Activated CD4-positive, alpha-beta T cell treated with anti-CD3 and anti-CD28 coated beads for 36 hours (primary cell): ENCODE measurements around the gene CIAO2B. TPM values are rescaled to one million over a fixed set of nuclear protein-coding genes. Genes with fewer than 3 reads are reported as not detected.
"Not testable (repeated sequence)": the region's sequence is repeated elsewhere in the genome, so short reads cannot be mapped to it uniquely, and the experiment has no call there.

Source experiments
- ATAC-seq: fragments of 200-7000 bp; cut with Tn5 transposase; one replicate; pipeline ENCODE4 v1.10.0; 2021; ENCODE audit warnings: mild to moderate bottlenecking, moderate library complexity
- CTCF ChIA-PET: fragments of 350-600 bp; sonication (Branson Sonifier 250); formaldehyde crosslinking; loops from one replicate; lab custom pipeline; 2021; ENCODE audit warnings: antibody characterized with exemption; lab: Charles Lee
- POLR2A ChIA-PET: fragments of 350-600 bp; sonication (Branson Sonifier 250); formaldehyde crosslinking; loops from one replicate; lab custom pipeline; 2021; ENCODE audit warnings: antibody characterized with exemption, inconsistent platforms; lab: Charles Lee
- DNase-seq: peaks from one replicate; pipeline ENCODE4 v3.0.0-alpha.2; 2020
- H3K27ac Mint-ChIP-seq: one replicate; pipeline ENCODE4 v1.8.0; 2021; ENCODE audit warnings: mixed read lengths
- H3K27me3 Mint-ChIP-seq: one replicate; pipeline ENCODE4 v1.8.0; 2021; ENCODE audit warnings: mixed read lengths
- H3K36me3 Mint-ChIP-seq: one replicate; pipeline ENCODE4 v1.8.0; 2021; ENCODE audit warnings: low read depth, mixed read lengths
- H3K4me1 Mint-ChIP-seq: one replicate; pipeline ENCODE4 v1.8.0; 2021; ENCODE audit warnings: mixed read lengths
- H3K4me3 Mint-ChIP-seq: one replicate; pipeline ENCODE4 v1.8.0; 2021; ENCODE audit warnings: mild to moderate bottlenecking, moderate library complexity, mixed read lengths
- H3K9me3 Mint-ChIP-seq: one replicate; pipeline ENCODE4 v1.8.0; 2021; ENCODE audit warnings: low read depth, mixed read lengths
- intact Hi-C, 2 experiments: fragments of 100-400 bp; cut with DNase I in 1 of 2; cut with micrococcal nuclease in 1 of 2; formaldehyde crosslinking; loops; one replicate each; pipeline versions ENCODE4 v1.14.2 to v1.15.1; 2022 to 2024; cut with DNase I, micrococcal nuclease
- total RNA-seq, 2 experiments: library from RNA; stranded (reverse); gene quantifications; one replicate each; pipeline ENCODE4 v1.2.3, GENCODE V29; 2021

Gene CIAO2B
- total RNA-seq, 2 experiments from 2014 or later = 171 to 186 TPM

DNA sequence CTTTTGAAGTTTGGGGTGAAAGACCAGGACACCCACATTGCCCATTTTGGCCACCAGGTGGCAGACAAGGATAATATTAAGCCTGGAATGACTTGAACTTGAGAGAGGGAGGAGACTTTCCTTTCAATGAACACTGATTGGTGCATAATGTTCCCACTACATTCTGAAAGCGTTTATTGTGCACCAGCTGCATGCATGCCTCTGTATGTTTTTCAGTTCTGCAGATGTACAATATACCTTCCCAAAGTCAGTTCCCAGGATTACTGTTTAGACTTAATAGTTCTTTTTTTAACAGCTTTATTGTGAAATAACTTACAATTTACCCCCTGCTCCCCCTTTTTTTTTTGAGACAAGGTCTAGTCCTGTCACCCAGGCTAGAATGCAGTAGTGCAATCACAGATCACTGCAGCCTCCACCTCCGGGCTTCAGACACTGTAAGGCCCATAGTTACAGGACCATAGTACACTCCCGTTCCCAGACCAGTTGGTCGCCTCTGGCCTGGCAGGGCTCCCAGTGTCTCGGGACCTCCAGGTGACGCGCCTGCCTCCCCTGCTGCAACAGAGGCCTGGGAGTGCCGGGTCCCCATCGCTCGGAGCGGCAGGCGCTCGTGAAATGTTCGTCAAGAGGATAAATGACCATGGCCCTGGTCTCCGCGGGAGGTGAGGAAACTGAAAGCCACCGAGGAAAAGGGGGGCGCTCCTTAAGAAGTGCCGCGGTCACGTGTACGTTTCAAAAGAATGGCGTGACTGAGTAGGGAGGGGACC lies 13.3 kb upstream of the CIAO2B start:
- ChIA-PET POLR2A (interaction anchor here (0.6 kb wide), 1 partner anchor 212 kb away, joined by 4 read pairs; the partner anchor contains the start of genes FBXL8 and TRADD), CTCF (interaction anchor here (0.8 to 1.9 kb wide), 7 partner anchors 11 to 238 kb away, joined by 3 to 9 read pairs (median 4); no protein-coding TSS in a partner anchor)
- Mint-ChIP-seq H3K27me3 (peaks cover 29% of the 10 kb centered on the region), H3K4me3 (peak overlapping the region; percentile 67), H3K4me1 (peaks cover 22% of the 10 kb centered on the region), H3K9me3 (peaks cover 6% of the 10 kb centered on the region), H3K36me3 (peaks cover 8% of the 10 kb centered on the region), H3K27ac (no peak overlapping the region)
- ATAC-seq (peak; percentile 92), DNase-seq (peak; percentile 92)
- intact Hi-C loops = loop anchor here (1.0 to 5.0 kb wide), 5 partner anchors 13 to 520 kb away; partner anchors contain the start of genes CIAO2B (in 1 of the 2), FBXL8 (in 1 of the 2) and TRADD (in 1 of the 2)

DNA sequence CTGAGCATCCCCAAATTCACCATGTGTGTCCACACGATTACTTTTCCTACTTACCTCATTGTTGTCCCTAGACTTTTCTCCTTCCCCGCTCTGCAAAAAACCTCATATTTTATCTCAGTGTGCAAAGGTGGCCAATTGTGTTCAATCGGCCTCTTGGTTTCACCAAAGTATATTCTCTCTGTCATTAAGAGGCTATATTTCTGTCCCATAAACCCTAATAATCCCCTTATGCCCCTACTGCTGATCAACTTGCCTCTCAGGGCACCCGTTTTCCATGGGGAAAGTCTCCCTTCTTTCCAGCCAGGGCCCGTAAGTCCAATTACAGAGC lies 12.7 kb upstream of the CIAO2B start:
- ChIA-PET CTCF (interaction anchor here (0.8 to 1.9 kb wide), 7 partner anchors 12 to 238 kb away, joined by 3 to 9 read pairs (median 4); no protein-coding TSS in a partner anchor), POLR2A (interaction anchor here (0.6 kb wide), 1 partner anchor 213 kb away, joined by 4 read pairs; the partner anchor contains the start of genes FBXL8 and TRADD)
- Mint-ChIP-seq H3K4me1 (peaks cover 22% of the 10 kb centered on the region), H3K27me3 (peaks cover 27% of the 10 kb centered on the region), H3K4me3 (no peak overlapping the region), H3K27ac (no peak overlapping the region), H3K36me3 (peaks cover 8% of the 10 kb centered on the region), H3K9me3 (peaks cover 6% of the 10 kb centered on the region)
- DNase-seq (no peak), ATAC-seq (no peak)
- intact Hi-C loops = loop anchor here (1.0 to 5.0 kb wide), 5 partner anchors 13 to 520 kb away; partner anchors contain the start of genes CIAO2B (in 1 of the 2), FBXL8 (in 1 of the 2) and TRADD (in 1 of the 2)

DNA sequence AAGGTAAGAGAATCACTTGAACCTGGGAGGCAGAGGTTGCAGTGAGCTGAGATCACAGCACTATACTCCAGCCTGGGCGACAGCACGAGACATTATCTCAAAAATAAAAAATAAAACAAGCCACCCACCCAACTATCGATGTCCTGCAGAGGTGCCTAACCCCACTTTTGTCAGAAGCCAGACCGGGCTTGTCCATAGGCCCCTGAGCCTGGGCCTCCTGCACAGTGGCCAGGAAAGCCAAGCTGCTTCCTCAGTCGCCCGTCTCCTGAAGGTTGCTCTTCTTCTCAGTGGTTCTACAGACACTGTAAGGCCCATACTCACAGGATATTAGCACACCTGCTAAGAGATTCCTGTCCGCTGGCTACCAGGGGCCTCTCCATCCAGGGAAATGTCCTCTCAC lies 12.3 kb upstream of the CIAO2B start:
- peaks cover 10% of the 10 kb centered on the region for H3K36me3 Mint-ChIP-seq
- peaks cover 22% of the 10 kb centered on the region for H3K4me1 Mint-ChIP-seq
- ATAC-seq (no peak), DNase-seq (no peak)
- CTCF ChIA-PET = interaction anchor here (0.7 to 1.9 kb wide), 4 partner anchors 12 to 299 kb away, joined by 3 to 9 read pairs (median 4); no protein-coding TSS in a partner anchor
- intact Hi-C loops = loop anchor here (2.0 to 5.0 kb wide), 3 partner anchors 208 to 521 kb away; partner anchors contain the start of genes FBXL8 (in 1 of the 2) and TRADD (in 1 of the 2)
- H3K4me3 Mint-ChIP-seq = no peak overlapping the region
- POLR2A ChIA-PET = no interaction called here
- no peak overlapping the region for H3K27ac Mint-ChIP-seq
- H3K27me3 Mint-ChIP-seq = peaks cover 23% of the 10 kb centered on the region
- H3K9me3 Mint-ChIP-seq = peaks cover 4% of the 10 kb centered on the region

DNA sequence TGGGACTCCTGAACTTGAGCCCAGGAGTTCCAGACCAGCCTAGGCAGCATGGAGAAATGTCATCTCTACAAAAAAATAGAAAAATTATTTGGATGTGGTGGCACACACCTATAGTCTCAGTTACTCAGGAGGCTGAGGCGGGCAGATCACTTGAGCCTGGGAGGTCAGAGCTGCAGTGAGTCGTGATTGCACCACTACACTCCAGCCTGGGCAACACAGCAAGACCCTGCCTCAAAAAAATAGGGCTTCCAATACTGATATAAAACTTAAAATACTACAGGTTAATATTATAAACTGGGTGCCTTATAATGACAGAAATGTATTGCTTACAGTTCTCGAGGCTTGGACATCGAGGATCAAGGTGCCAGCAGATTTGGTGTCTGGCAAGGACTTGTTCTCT lies 11.7 kb upstream of the CIAO2B start:
- Mint-ChIP-seq H3K4me1 (peaks cover 20% of the 10 kb centered on the region), H3K27me3 (peaks cover 18% of the 10 kb centered on the region), H3K36me3 (peaks cover 16% of the 10 kb centered on the region), H3K27ac (no peak overlapping the region), H3K9me3 (no peaks in the 10 kb centered on the region), H3K4me3 (no peak overlapping the region)
- intact Hi-C loops = loop anchor here (2.0 to 5.0 kb wide), 3 partner anchors 209 to 521 kb away; partner anchors contain the start of genes FBXL8 (in 1 of the 2) and TRADD (in 1 of the 2)
- POLR2A ChIA-PET = no interaction called here
- no peak for ATAC-seq
- no peak for DNase-seq
- CTCF ChIA-PET = interaction anchor here (0.7 to 1.9 kb wide), 4 partner anchors 13 to 299 kb away, joined by 3 to 9 read pairs (median 4); no protein-coding TSS in a partner anchor

DNA sequence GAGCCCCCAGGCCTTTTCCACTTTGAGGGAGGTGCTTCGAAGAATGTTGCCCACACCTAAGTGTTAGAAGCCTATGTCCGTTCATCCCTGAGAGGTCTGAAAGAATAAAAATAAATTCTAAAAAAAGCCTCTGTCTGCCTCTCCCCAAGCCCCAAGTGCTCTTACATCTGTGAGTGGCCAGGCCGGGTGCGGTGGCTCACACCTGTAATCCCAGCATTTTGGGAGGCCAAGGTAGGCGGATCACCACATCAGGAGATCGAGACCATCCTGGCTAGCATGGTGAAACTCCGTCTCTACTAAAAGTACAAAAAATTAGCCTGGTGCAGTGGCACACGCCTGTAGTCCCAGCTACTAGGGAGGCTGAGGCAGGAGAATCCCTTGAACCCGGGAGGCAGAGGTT lies 10.8 kb upstream of the CIAO2B start:
- H3K27ac Mint-ChIP-seq, DNase-seq, ATAC-seq, H3K9me3 Mint-ChIP-seq, POLR2A ChIA-PET, H3K4me3 Mint-ChIP-seq: not testable (repeated sequence)
- peaks cover 17% of the 10 kb centered on the region for H3K27me3 Mint-ChIP-seq
- peaks cover 16% of the 10 kb centered on the region for H3K4me1 Mint-ChIP-seq
- H3K36me3 Mint-ChIP-seq = peaks cover 16% of the 10 kb centered on the region
- intact Hi-C loops = loop anchor here in 1 of 2 experiments (5.0 kb wide), 1 partner anchor 522 kb away; no protein-coding TSS in a partner anchor
- CTCF ChIA-PET = interaction anchor here (0.6 to 1.2 kb wide), 4 partner anchors 9 to 154 kb away, joined by 3 to 6 read pairs (median 4); no protein-coding TSS in a partner anchor

DNA sequence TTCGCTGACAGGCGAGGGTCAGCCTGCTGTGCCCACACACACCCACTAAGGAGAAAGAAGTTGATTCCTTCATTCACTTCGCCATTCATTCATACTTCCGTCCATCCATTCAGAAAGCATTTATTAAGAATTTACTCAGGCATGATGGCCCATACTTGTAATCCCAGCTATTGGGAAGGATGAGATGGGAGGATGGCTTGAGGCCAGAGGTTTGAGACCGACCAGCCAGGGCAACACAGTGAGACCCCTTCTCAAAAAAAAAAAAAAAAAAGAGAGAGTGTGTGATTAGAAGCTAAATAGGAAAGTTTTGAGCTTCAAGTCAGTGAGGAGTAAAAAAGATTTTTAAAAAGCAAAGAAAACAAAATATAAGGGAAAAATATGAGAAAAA lies 9.8 kb upstream of the CIAO2B start:
- no peak for DNase-seq
- CTCF ChIA-PET = interaction anchor here (0.7 to 1.6 kb wide), 8 partner anchors 10 to 241 kb away, joined by 3 to 7 read pairs (median 3); no protein-coding TSS in a partner anchor
- peaks cover 18% of the 10 kb centered on the region for H3K36me3 Mint-ChIP-seq
- no peak overlapping the region for H3K27ac Mint-ChIP-seq
- H3K9me3 Mint-ChIP-seq = no peaks in the 10 kb centered on the region
- H3K4me3 Mint-ChIP-seq = no peak overlapping the region
- intact Hi-C loops = no loop called here
- POLR2A ChIA-PET = interaction anchor here (0.7 kb wide), 1 partner anchor 300 kb away, joined by 3 read pairs; no protein-coding TSS in a partner anchor
- peaks cover 16% of the 10 kb centered on the region for H3K4me1 Mint-ChIP-seq
- no peak for ATAC-seq
- peaks cover 9% of the 10 kb centered on the region for H3K27me3 Mint-ChIP-seq

DNA sequence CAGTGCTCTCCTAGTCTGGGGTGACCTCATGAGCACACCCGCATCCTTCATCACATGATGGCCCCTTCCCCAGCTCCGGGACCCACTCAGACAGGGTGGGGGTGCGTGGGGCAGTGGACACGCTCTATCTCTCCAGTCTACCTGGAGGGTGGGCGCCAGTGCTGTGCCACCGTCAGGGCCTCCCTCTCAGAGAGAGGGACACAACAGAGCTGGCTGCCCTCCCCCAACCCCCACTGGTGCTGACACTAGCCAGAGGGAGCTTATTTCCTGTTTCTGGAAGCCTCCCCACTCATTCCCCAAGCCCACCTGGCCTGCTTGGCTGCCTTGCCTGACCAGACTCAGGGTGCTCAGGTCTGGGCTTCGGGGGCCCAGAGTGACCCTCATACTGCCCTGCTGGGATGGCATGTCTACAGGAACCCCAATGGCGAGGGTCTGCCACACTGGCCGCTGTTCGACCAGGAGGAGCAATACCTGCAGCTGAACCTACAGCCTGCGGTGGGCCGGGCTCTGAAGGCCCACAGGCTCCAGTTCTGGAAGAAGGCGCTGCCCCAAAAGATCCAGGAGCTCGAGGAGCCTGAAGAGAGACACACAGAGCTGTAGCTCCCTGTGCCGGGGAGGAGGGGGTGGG lies 9.3 kb upstream of the CIAO2B start:
- intact Hi-C loops = no loop called here
- Mint-ChIP-seq H3K9me3 (no peaks in the 10 kb centered on the region), H3K36me3 (peaks cover 18% of the 10 kb centered on the region), H3K4me3 (no peak overlapping the region), H3K4me1 (peaks cover 14% of the 10 kb centered on the region), H3K27me3 (peaks cover 5% of the 10 kb centered on the region), H3K27ac (no peak overlapping the region)
- ChIA-PET CTCF (interaction anchor here (0.7 to 1.6 kb wide), 8 partner anchors 10 to 242 kb away, joined by 3 to 7 read pairs (median 3); no protein-coding TSS in a partner anchor), POLR2A (no interaction called here)
- ATAC-seq (no peak), DNase-seq (no peak)

DNA sequence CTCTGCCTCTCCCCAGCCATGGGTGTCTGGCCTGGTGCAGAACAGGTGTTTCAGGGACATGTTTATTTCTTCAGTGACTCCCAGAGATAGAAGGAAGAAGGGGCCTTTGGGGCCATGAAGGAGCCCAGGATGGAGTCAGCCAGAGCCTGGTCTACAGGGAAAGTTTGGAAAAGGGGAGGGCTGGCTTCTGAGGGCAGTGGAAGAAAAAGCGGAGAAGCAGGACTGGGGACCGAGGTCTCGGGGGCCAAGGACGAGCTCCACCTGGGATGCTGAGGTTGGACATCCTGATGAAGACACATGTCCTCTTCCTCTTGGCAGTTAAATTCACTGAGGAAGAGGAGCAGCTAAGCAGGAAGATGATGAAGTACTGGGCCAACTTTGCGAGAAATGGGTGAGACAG lies 8.8 kb upstream of the CIAO2B start:
- Mint-ChIP-seq H3K27ac (peak overlapping the region; percentile 8), H3K36me3 (peaks cover 18% of the 10 kb centered on the region), H3K4me1 (peaks cover 9% of the 10 kb centered on the region), H3K27me3 (no peaks in the 10 kb centered on the region), H3K9me3 (no peaks in the 10 kb centered on the region), H3K4me3 (no peak overlapping the region)
- CTCF ChIA-PET = interaction anchor here (1.4 to 1.6 kb wide), 2 partner anchors 10 to 11 kb away, joined by 5 to 7 read pairs; no protein-coding TSS in a partner anchor
- intact Hi-C loops = no loop called here
- no peak for ATAC-seq
- POLR2A ChIA-PET = no interaction called here
- DNase-seq = no peak

DNA sequence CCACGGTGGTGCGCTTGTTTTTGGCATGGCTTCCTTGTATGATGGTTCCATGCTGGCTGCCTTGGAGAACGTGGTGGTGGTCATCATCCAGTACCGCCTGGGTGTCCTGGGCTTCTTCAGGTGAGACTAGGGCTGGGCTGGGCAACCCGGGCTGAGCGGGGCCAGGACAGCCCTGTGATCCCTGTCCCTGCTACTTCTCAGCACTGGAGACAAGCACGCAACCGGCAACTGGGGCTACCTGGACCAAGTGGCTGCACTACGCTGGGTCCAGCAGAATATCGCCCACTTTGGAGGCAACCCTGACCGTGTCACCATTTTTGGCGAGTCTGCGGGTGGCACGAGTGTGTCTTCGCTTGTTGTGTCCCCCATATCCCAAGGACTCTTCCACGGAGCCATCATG lies 6.0 kb upstream of the CIAO2B start:
- ATAC-seq (no peak), DNase-seq (no peak)
- POLR2A ChIA-PET = interaction anchor here (0.7 to 0.8 kb wide), 2 partner anchors 10 to 13 kb away, joined by 3 read pairs; no protein-coding TSS in a partner anchor
- intact Hi-C loops = no loop called here
- H3K27ac Mint-ChIP-seq = no peak overlapping the region
- CTCF ChIA-PET = interaction anchor here (0.5 to 0.7 kb wide), 2 partner anchors 24 to 344 kb away, joined by 3 read pairs; no protein-coding TSS in a partner anchor
- H3K9me3 Mint-ChIP-seq = no peaks in the 10 kb centered on the region
- H3K4me3 Mint-ChIP-seq = no peak overlapping the region
- H3K27me3 Mint-ChIP-seq = no peaks in the 10 kb centered on the region
- H3K4me1 Mint-ChIP-seq = peaks cover 27% of the 10 kb centered on the region
- H3K36me3 Mint-ChIP-seq = peaks cover 26% of the 10 kb centered on the region

DNA sequence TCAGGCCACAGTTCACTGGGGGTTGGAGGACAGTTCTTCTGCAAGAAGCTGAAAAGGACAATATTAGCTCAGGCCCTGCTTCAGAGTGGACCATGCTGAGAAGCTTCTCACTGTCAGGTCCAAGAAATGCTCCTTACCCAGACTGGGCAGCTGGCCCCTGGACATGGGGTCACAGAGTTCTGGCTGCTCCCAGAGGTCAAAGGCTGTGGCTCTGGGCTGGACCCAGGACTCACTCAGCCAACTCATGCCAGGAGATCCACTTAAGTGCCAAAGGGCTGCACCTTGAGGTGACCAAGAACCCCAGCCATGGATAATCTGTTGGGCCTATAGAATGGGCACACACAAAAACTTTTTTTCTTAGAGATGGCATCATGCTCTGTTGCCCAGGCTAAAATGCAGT lies 5.2 kb upstream of the CIAO2B start:
- ATAC-seq (no peak), DNase-seq (no peak)
- ChIA-PET CTCF (interaction anchor here (0.5 to 1.0 kb wide), 3 partner anchors 17 to 110 kb away, joined by 3 read pairs; no protein-coding TSS in a partner anchor), POLR2A (no interaction called here)
- peaks cover 29% of the 10 kb centered on the region for H3K36me3 Mint-ChIP-seq
- H3K9me3 Mint-ChIP-seq = no peaks in the 10 kb centered on the region
- no peak overlapping the region for H3K4me3 Mint-ChIP-seq
- intact Hi-C loops = no loop called here
- H3K27ac Mint-ChIP-seq = no peak overlapping the region
- H3K4me1 Mint-ChIP-seq = peaks cover 30% of the 10 kb centered on the region
- no peaks in the 10 kb centered on the region for H3K27me3 Mint-ChIP-seq
